ENCODE results near the gene ATP6AP2.

Gene ATP6AP2

DNA sequence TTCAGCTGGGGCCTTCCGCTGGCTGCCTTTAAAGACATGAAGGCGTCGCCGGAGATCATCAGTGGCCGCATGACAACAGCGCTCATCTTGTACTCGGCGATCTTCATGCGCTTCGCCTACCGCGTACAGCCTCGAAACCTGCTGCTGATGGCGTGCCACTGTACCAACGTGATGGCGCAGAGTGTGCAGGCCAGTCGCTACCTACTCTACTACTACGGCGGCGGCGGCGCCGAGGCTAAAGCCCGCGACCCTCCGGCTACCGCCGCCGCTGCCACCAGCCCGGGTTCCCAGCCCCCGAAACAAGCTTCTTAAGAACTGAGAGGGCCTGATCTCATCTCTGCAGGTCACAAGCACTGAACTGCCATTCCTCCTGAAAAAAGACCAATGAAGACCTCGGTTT, 42.9 kb downstream of the ATP6AP2 start:
- no peak for DNase-seq (ENCODE audit: low spot score)
- TF ChIP-seq, protein P1, sequence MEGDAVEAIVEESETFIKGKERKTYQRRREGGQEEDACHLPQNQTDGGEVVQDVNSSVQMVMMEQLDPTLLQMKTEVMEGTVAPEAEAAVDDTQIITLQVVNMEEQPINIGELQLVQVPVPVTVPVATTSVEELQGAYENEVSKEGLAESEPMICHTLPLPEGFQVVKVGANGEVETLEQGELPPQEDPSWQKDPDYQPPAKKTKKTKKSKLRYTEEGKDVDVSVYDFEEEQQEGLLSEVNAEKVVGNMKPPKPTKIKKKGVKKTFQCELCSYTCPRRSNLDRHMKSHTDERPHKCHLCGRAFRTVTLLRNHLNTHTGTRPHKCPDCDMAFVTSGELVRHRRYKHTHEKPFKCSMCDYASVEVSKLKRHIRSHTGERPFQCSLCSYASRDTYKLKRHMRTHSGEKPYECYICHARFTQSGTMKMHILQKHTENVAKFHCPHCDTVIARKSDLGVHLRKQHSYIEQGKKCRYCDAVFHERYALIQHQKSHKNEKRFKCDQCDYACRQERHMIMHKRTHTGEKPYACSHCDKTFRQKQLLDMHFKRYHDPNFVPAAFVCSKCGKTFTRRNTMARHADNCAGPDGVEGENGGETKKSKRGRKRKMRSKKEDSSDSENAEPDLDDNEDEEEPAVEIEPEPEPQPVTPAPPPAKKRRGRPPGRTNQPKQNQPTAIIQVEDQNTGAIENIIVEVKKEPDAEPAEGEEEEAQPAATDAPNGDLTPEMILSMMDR (IDR thresholded peaks at IDR 0.05; ENCODE audit: extremely low read depth, missing control alignments) = no peak

DNA sequence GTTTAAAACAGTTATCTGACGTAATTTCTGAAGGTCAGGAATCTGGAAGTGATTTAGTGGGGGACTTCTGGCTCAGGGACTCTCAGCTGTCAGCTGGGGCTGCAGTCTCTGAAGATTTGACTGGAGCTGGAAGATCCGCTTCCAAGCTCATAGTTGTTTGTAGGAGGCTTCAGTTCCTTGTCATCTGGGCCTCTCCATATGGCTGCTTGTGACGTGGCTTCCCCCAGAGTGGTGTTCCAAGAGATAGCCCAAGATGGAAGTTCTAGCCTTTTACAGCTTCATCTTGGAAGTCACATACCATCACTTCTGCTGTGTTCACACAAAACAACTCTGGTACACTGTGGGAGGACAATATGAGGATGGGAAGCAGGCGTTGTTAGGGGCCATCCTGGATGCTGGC, 44.5 kb downstream of the ATP6AP2 start:
- DNase-seq (ENCODE audit: low spot score) = no peak
- TF ChIP-seq, protein P1 (IDR thresholded peaks at IDR 0.05; ENCODE audit: extremely low read depth, missing control alignments) = no peak

DNA sequence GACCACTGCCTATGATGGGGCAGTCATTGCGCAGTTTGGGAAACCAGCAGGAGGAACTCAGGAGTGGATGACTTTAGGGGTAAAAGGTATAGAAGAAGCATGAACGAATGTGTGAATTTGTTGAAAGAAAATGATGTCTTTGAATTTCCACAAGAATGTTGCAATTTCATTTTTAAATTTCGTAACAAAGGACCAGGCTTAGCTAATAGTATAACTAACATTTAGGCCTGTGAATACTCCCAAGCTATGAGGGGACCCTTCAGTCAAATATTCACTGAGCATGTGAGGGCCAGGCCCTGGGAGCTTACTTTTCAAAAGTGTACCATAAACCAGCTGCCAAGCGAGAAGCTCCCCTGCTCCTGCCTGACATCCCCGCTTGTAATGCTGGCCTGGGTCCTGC, 47.7 kb downstream of the ATP6AP2 start:
- DNase-seq (ENCODE audit: low spot score) = no peak
- TF ChIP-seq, protein P1 (IDR thresholded peaks at IDR 0.05; ENCODE audit: extremely low read depth, missing control alignments) = no peak

- DNase-seq (ENCODE audit: low spot score) = no peak
- TF ChIP-seq, protein P1 (IDR thresholded peaks at IDR 0.05; ENCODE audit: extremely low read depth, missing control alignments) = no peak
Observed at GRCh38 chrX:40632199-40632598, 51.4 kb downstream of the ATP6AP2 start.

GRCh38 chrX:40637687-40638086, 56.9 kb downstream of the ATP6AP2 start:
- TF ChIP-seq, protein P1 (IDR thresholded peaks at IDR 0.05; ENCODE audit: extremely low read depth, missing control alignments) = no peak
- no peak for DNase-seq (ENCODE audit: low spot score)

GRCh38 chrX:40644176-40644575, 63.4 kb downstream of the ATP6AP2 start:
- no peak for DNase-seq (ENCODE audit: low spot score)

DNA sequence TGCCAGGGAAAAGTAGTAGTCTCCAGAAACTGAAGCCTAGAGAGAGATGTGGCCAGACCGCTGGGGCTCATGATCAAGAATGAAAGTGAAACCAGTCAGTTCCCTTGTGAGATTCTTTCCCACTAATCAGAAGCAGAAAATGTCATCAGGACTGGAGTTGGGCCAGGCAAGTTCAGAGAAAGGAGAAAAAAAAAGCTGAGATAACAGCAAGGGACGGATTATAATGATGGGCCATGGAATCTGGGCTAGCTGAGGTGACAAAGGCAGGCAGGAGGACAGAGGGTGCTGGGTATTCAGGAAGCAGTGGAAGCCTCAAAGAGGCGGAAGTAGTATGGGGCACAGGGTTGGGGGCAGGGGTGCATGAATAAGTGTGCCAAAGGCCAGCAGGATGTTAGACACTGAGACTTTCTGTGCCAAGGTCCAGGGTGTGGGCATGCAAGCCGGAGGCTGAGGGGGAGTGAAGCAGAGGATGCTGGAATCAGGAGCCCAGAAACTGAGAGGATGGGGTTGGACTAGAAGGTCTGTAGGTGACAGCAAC, 64.1 kb downstream of the ATP6AP2 start:
- TF ChIP-seq, protein P1 (IDR thresholded peaks at IDR 0.05; ENCODE audit: extremely low read depth, missing control alignments) = no peak
- DNase-seq (ENCODE audit: low spot score) = peak; percentile 47

More at GRCh38 chrX:40644176-40644575, 63.4 kb downstream of the ATP6AP2 start:
- TF ChIP-seq, protein P1 (IDR thresholded peaks at IDR 0.05; ENCODE audit: extremely low read depth, missing control alignments) = no peak
